Erythroblast (primary cell): ENCODE data around the gene CEL.

Source experiments
- GATA1 ChIP-seq: IDR thresholded peaks from 2 replicates; pipeline ENCODE4 v1.6.1; 2011; ENCODE audit warnings: low read depth, mild to moderate bottlenecking, control low read depth, low read length, moderate library complexity
- POLR2A ChIP-seq: IDR thresholded peaks from 2 replicates; pipeline ENCODE4 v1.6.1; 2011; ENCODE audit warnings: mild to moderate bottlenecking, low read length

- no peak for TF ChIP-seq POLR2A
- no peak for TF ChIP-seq GATA1
Observed at GRCh38 chr9:133073086-133074014, 11.6 kb downstream of the CEL start.
